Stomach smooth muscle (tissue), 2 donors: ENCODE measurements around the gene ANKFN1.

Experiments
- H3K27ac ChIP-seq: one replicate; pipeline ENCODE4 v1.7.0; 2013; ENCODE audit warnings: mild to moderate bottlenecking, low read length, inconsistent platforms
- H3K27me3 ChIP-seq, 2 donors: one replicate each; pipeline ENCODE4 v1.7.0; 2013; ENCODE audit warnings: low read length in 2 of 2; ENCODE audit not compliant: insufficient read depth in 2 of 2, control insufficient read depth in 1 of 2
- H3K36me3 ChIP-seq, 2 donors: one replicate each; pipeline ENCODE4 v1.7.0; 2013; ENCODE audit warnings: low read length in 2 of 2; ENCODE audit not compliant: control insufficient read depth in 2 of 2, insufficient read depth in 2 of 2
- H3K4me1 ChIP-seq: one replicate; pipeline ENCODE4 v1.7.0; 2013; ENCODE audit warnings: low read length; ENCODE audit not compliant: control insufficient read depth, insufficient read depth
- H3K4me3 ChIP-seq, 2 donors: one replicate each; pipeline ENCODE4 v1.7.0; 2013; ENCODE audit warnings: low read length in 2 of 2
- H3K9ac ChIP-seq, 2 donors: one replicate each; pipeline ENCODE4 v1.7.0; 2013; ENCODE audit warnings: low read length in 2 of 2, mild to moderate bottlenecking in 1 of 2
- H3K9me3 ChIP-seq, 2 donors: one replicate each; pipeline ENCODE4 v1.7.0; 2013; ENCODE audit warnings: low read length in 2 of 2; ENCODE audit not compliant: control insufficient read depth in 2 of 2
- donor health status: healthy.
- donor health status: Pancreatic carcinoma.

Gene ANKFN1

GRCh38 chr17:56436142-56436541 lies 282.9 kb downstream of the ANKFN1 start:
- Histone ChIP-seq H3K4me1 (no peaks in the 10 kb centered on the region), H3K9ac (no peak overlapping the region), H3K4me3 (no peak overlapping the region), H3K27me3 (no peaks in the 10 kb centered on the region), H3K9me3 (no peaks in the 10 kb centered on the region), H3K36me3 (no peaks in the 10 kb centered on the region), H3K27ac (no peak overlapping the region)

- Histone ChIP-seq H3K9me3 (no peaks in the 10 kb centered on the region), H3K36me3 (no peaks in the 10 kb centered on the region), H3K27me3 (no peaks in the 10 kb centered on the region), H3K4me3 (no peak overlapping the region), H3K4me1 (no peaks in the 10 kb centered on the region), H3K9ac (no peak overlapping the region), H3K27ac (no peak overlapping the region)
These were observed 287.1 kb downstream of the ANKFN1 start for GRCh38 chr17:56440419-56440818.

- no peaks in the 10 kb centered on the region for H3K27me3 ChIP-seq
- no peak overlapping the region for H3K9ac ChIP-seq
- no peak overlapping the region for H3K27ac ChIP-seq
- no peaks in the 10 kb centered on the region for H3K36me3 ChIP-seq
- H3K9me3 ChIP-seq: no peaks in the 10 kb centered on the region
- no peaks in the 10 kb centered on the region for H3K4me1 ChIP-seq
- H3K4me3 ChIP-seq: no peak overlapping the region
These were observed 288.0 kb downstream of the ANKFN1 start for GRCh38 chr17:56441308-56441707.

- H3K9ac ChIP-seq: no peak overlapping the region
- no peak overlapping the region for H3K4me3 ChIP-seq
- no peaks in the 10 kb centered on the region for H3K4me1 ChIP-seq
- no peak overlapping the region for H3K27ac ChIP-seq
- no peaks in the 10 kb centered on the region for H3K27me3 ChIP-seq
- no peaks in the 10 kb centered on the region for H3K9me3 ChIP-seq
- no peaks in the 10 kb centered on the region for H3K36me3 ChIP-seq
These were observed 292.6 kb downstream of the ANKFN1 start for GRCh38 chr17:56445692-56446411.

- Histone ChIP-seq H3K27me3 (no peaks in the 10 kb centered on the region), H3K4me3 (no peak overlapping the region), H3K4me1 (no peaks in the 10 kb centered on the region), H3K36me3 (no peaks in the 10 kb centered on the region), H3K9ac (no peak overlapping the region), H3K9me3 (no peaks in the 10 kb centered on the region), H3K27ac (no peak overlapping the region)
These were observed 293.9 kb downstream of the ANKFN1 start for GRCh38 chr17:56447171-56447570.

GRCh38 chr17:56448371-56448770 lies 295.1 kb downstream of the ANKFN1 start:
- Histone ChIP-seq H3K4me3 (no peak overlapping the region), H3K9me3 (no peaks in the 10 kb centered on the region), H3K36me3 (no peaks in the 10 kb centered on the region), H3K27ac (no peak overlapping the region), H3K4me1 (no peaks in the 10 kb centered on the region), H3K9ac (no peak overlapping the region), H3K27me3 (no peaks in the 10 kb centered on the region)

- H3K9me3 ChIP-seq: no peaks in the 10 kb centered on the region
- no peaks in the 10 kb centered on the region for H3K27me3 ChIP-seq
- H3K36me3 ChIP-seq: no peaks in the 10 kb centered on the region
- no peaks in the 10 kb centered on the region for H3K4me1 ChIP-seq
- H3K4me3 ChIP-seq: no peak overlapping the region
- H3K9ac ChIP-seq: no peak overlapping the region
- no peak overlapping the region for H3K27ac ChIP-seq
These were observed 295.9 kb downstream of the ANKFN1 start for GRCh38 chr17:56449176-56449575.

GRCh38 chr17:56451629-56452028 lies 298.4 kb downstream of the ANKFN1 start:
- no peaks in the 10 kb centered on the region for H3K36me3 ChIP-seq
- no peak overlapping the region for H3K9ac ChIP-seq
- H3K27ac ChIP-seq: no peak overlapping the region
- H3K9me3 ChIP-seq: no peaks in the 10 kb centered on the region
- no peak overlapping the region for H3K4me3 ChIP-seq
- no peaks in the 10 kb centered on the region for H3K4me1 ChIP-seq
- no peaks in the 10 kb centered on the region for H3K27me3 ChIP-seq

- Histone ChIP-seq H3K36me3 (no peaks in the 10 kb centered on the region), H3K27ac (no peak overlapping the region), H3K9me3 (no peaks in the 10 kb centered on the region), H3K9ac (no peak overlapping the region), H3K4me3 (no peak overlapping the region), H3K27me3 (no peaks in the 10 kb centered on the region), H3K4me1 (no peaks in the 10 kb centered on the region)
These were observed 299.2 kb downstream of the ANKFN1 start for GRCh38 chr17:56452461-56452860.

- Histone ChIP-seq H3K4me1 (no peaks in the 10 kb centered on the region), H3K9me3 (no peaks in the 10 kb centered on the region), H3K27me3 (no peaks in the 10 kb centered on the region), H3K4me3 (no peak overlapping the region), H3K9ac (no peak overlapping the region), H3K36me3 (no peaks in the 10 kb centered on the region), H3K27ac (no peak overlapping the region)
These were observed 304.2 kb downstream of the ANKFN1 start for GRCh38 chr17:56457501-56457900.

GRCh38 chr17:56465886-56466285 lies 312.6 kb downstream of the ANKFN1 start:
- no peaks in the 10 kb centered on the region for H3K27me3 ChIP-seq
- H3K36me3 ChIP-seq: no peaks in the 10 kb centered on the region

More at GRCh38 chr17:56465886-56466285, 312.6 kb downstream of the ANKFN1 start:
- Histone ChIP-seq H3K4me3 (no peak overlapping the region), H3K9ac (no peak overlapping the region), H3K9me3 (no peaks in the 10 kb centered on the region), H3K4me1 (no peaks in the 10 kb centered on the region), H3K27ac (no peak overlapping the region)
